VCaP (cell line): ENCODE data around the gene PCNX2.

ENCODE experiments used
- H3K27ac ChIP-seq: fragments of 450-650 bp; 2 replicates; pipeline ENCODE4 v1.5.1; 2017
- CTCF ChIP-seq: fragments of 450-650 bp; conservative IDR thresholded peaks from 2 replicates; pipeline ENCODE4 v1.5.1; 2017; ENCODE audit warnings: mild to moderate bottlenecking, moderate library complexity

PCNX2 gene

GRCh38 chr1:233197940-233198339 lies 97.6 kb downstream of the PCNX2 start:
- H3K27ac ChIP-seq: no peak overlapping the region
- no peak for TF ChIP-seq CTCF

GRCh38 chr1:233193741-233194140 lies 101.8 kb downstream of the PCNX2 start:
- no peak overlapping the region for H3K27ac ChIP-seq
- no peak for TF ChIP-seq CTCF

GRCh38 chr1:233190987-233191386 lies 104.5 kb downstream of the PCNX2 start:
- no peak overlapping the region for H3K27ac ChIP-seq
- TF ChIP-seq CTCF: no peak

- no peak for TF ChIP-seq CTCF
- H3K27ac ChIP-seq: no peak overlapping the region
Observed at GRCh38 chr1:233189526-233189925, 106.0 kb downstream of the PCNX2 start.

- no peak overlapping the region for H3K27ac ChIP-seq
- no peak for TF ChIP-seq CTCF
Observed at GRCh38 chr1:233188061-233188460, 107.5 kb downstream of the PCNX2 start.

DNA sequence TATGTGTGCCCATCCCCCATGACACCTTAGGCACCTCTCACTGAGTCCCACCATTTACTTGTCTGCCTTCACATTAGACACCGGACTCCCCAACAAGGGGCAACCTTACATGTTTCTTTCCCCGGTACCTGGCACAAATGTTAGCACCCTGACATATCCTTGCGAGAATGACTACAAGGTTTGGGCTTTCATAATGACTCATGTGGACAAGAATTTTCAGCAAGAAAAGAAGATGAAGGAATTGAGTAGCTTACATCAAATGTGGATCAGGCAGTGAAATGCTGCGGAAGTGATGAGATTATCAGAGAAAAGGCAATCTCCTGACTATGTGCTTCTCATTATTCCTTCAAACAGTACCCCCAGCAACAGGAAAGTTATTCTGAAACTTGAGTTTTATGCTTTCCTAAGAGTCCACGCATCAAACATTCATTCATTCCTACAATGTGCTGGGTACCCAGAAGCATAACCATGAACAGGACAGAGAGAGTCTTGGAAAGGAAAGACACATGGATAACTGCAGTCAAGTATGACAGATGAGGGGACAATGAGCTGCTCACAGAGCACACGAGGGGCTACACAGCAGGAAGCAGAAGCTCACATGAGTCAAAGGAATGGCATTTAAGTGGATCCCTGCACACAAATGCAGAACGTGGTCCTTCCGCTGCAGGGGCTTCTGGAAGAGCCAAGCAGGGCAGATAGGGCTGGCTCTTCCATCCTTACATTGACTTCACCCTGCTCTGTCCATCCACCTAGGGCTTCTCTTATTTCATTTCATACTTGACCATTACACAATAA lies 112.1 kb downstream of the PCNX2 start:
- TF ChIP-seq CTCF: no peak

DNA sequence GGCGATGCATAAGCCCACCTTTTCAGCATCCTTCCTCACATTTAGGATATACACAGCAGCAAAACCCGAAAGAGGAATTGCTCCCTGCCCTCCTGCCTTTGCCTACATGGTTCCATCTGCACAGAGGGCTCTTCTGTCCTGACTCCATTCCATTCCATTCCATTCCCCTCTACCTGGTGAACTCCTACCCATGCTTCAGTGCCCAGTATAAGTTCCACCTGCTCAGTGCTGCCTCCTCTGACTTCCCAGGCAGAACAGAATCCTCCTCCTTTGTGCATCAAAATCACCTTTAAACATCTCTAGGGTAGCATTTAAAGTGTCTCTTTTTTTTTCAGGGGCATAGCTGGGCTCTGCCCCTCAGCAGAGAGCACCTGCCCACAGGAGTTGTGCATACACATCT lies 112.9 kb downstream of the PCNX2 start:
- TF ChIP-seq CTCF: no peak

More for the DNA sequence above, 112.1 kb downstream of the PCNX2 start:
- no peak overlapping the region for H3K27ac ChIP-seq

More for the DNA sequence above, 112.9 kb downstream of the PCNX2 start:
- H3K27ac ChIP-seq: no peak overlapping the region
